SK-N-SH (cell line): ENCODE measurements around the gene DYRK3. TPM values are rescaled to one million over a fixed set of nuclear protein-coding genes. Genes with fewer than 3 reads are reported as not detected.

Experiments
- CTCF ChIA-PET: fragments of 300-600, 350-600 bp; formaldehyde crosslinking; extraction: SDS; loops from one replicate; lab custom pipeline; 2021; lab: Yijun Ruan, JAX
- POLR2A ChIA-PET: fragments of 350-600 bp; sonication (Branson Sonifier 250); formaldehyde crosslinking; extraction: SDS; loops from one replicate; lab custom pipeline; 2020; ENCODE audit warnings: antibody characterized with exemption, inconsistent platforms; lab: Yijun Ruan, JAX
- DNase-seq: peaks from one replicate; pipeline ENCODE4 v3.0.0; 2012
- H2AFZ ChIP-seq: fragments of 200-600 bp; sonication (generic); 2 replicates; pipeline ENCODE4 v1.8.1; 2016; ENCODE audit warnings: antibody characterized with exemption, mild to moderate bottlenecking, low read depth
- H3F3A ChIP-seq: fragments of 200-600 bp; sonication (generic); replicated peaks from 2 replicates; pipeline ENCODE3; 2016; ENCODE audit warnings: antibody characterized with exemption, mild to moderate bottlenecking; ENCODE audit not compliant: insufficient read depth
- H3K27ac ChIP-seq, 2 experiments: fragments of 200-500 bp in 1 of 2; fragments of 200-600 bp in 1 of 2; sonication (Bioruptor generic) in 1 of 2; sonication (generic), shearing (Covaris generic) in 1 of 2; 2 replicates each; pipeline versions ENCODE4 v1.5.1 to v1.6.1; 2014 to 2016; ENCODE audit warnings: low read depth in 2 of 2, inconsistent platforms in 1 of 2, low read length in 1 of 2, mild to moderate bottlenecking in 1 of 2, mixed read lengths in 1 of 2
- H3K27me3 ChIP-seq: fragments of 200-600 bp; sonication (generic), shearing (Covaris generic); 2 replicates; pipeline ENCODE4 v1.6.1; 2016; ENCODE audit warnings: mixed run types; ENCODE audit not compliant: insufficient read depth
- H3K36me3 ChIP-seq, 2 experiments: fragments of 200-500 bp in 1 of 2; fragments of 200-600 bp in 1 of 2; sonication (Bioruptor generic) in 1 of 2; sonication (generic) in 1 of 2; replicated peaks in 1 of 2; 2 replicates each; pipeline versions ENCODE3 to v1.5.1; 2014 to 2016; ENCODE audit warnings: low read length in 1 of 2, mild to moderate bottlenecking in 1 of 2; ENCODE audit not compliant: insufficient read depth in 2 of 2, control insufficient read depth in 1 of 2
- H3K4me1 ChIP-seq, 2 experiments: fragments of 200-500 bp in 1 of 2; fragments of 200-600 bp in 1 of 2; sonication (Bioruptor generic) in 1 of 2; sonication (generic), shearing (Covaris generic) in 1 of 2; 2 replicates each; pipeline versions ENCODE4 v1.5.1 to v1.6.1; 2014 to 2016; ENCODE audit warnings: low read depth in 1 of 2, low read length in 1 of 2, mixed run types in 1 of 2; ENCODE audit not compliant: insufficient read depth in 2 of 2, control insufficient read depth in 1 of 2
- H3K4me2 ChIP-seq: fragments of 200-600 bp; sonication (generic), shearing (Covaris generic); 2 replicates; pipeline ENCODE4 v1.6.1; 2017; ENCODE audit warnings: mixed run types
- H3K4me3 ChIP-seq, 2 experiments: fragments of 200-500 bp in 1 of 2; fragments of 200-600 bp in 1 of 2; sonication (Bioruptor generic) in 1 of 2; sonication (generic), shearing (Covaris generic) in 1 of 2; 2 replicates each; pipeline versions ENCODE4 v1.5.1 to v1.8.1; 2014 to 2016; ENCODE audit warnings: low read depth in 2 of 2, inconsistent platforms in 1 of 2, low read length in 1 of 2, mild to moderate bottlenecking in 1 of 2, mixed read lengths in 1 of 2, moderate library complexity in 1 of 2
- H3K79me2 ChIP-seq: fragments of 200-600 bp; sonication (generic); 2 replicates; pipeline ENCODE4 v1.8.1; 2017; ENCODE audit warnings: mild to moderate bottlenecking; ENCODE audit not compliant: insufficient read depth
- H3K9ac ChIP-seq: fragments of 200-600 bp; sonication (generic); 2 replicates; pipeline ENCODE4 v1.6.1; 2017; ENCODE audit warnings: mixed run types
- H3K9me2 ChIP-seq: fragments of 200-600 bp; sonication (generic); 2 replicates; pipeline ENCODE4 v1.6.1; 2017; ENCODE audit warnings: mixed run types
- H3K9me3 ChIP-seq: fragments of 200-600 bp; sonication (generic); 2 replicates; pipeline ENCODE4 v1.6.1; 2017; ENCODE audit warnings: mixed run types, mild to moderate bottlenecking, moderate library complexity
- H4K20me1 ChIP-seq: fragments of 200-600 bp; sonication (generic); 2 replicates; pipeline ENCODE4 v1.6.1; 2017; ENCODE audit warnings: mild to moderate bottlenecking, mixed run types; ENCODE audit not compliant: insufficient read depth
- CTCF ChIP-seq: fragments of 200-600 bp; sonication (generic); IDR thresholded peaks from 2 replicates; pipeline ENCODE4 v1.6.1; 2017; ENCODE audit warnings: antibody characterized with exemption, mild to moderate bottlenecking, moderate library complexity
- FOSL2 ChIP-seq: IDR thresholded peaks from 2 replicates; pipeline ENCODE4 v1.4.0; 2012; ENCODE audit warnings: low read depth, mild to moderate bottlenecking, moderate library complexity, borderline replicate concordance
- GATA2 ChIP-seq: sonication (generic); formaldehyde crosslinking; IDR thresholded peaks from 2 replicates; pipeline ENCODE4 v1.5.0; 2020; ENCODE audit warnings: mild to moderate bottlenecking, missing genetic modification reagents
- MEF2A ChIP-seq: IDR thresholded peaks from 2 replicates; pipeline ENCODE4 v1.4.0; 2012; ENCODE audit warnings: low read depth, borderline replicate concordance
- MXI1 ChIP-seq: IDR thresholded peaks from 2 replicates; pipeline ENCODE4 v1.6.1; 2012; ENCODE audit warnings: mild to moderate bottlenecking, low read depth, low read length, improper control_type of control experiment
- NFIC ChIP-seq: IDR thresholded peaks from 2 replicates; pipeline ENCODE4 v1.4.0; 2012; ENCODE audit warnings: borderline replicate concordance
- RAD21 ChIP-seq: IDR thresholded peaks from 2 replicates; pipeline ENCODE4 v1.6.1; 2012; ENCODE audit warnings: mild to moderate bottlenecking, low read length
- RCOR1 ChIP-seq: fragments of 150-350 bp; IDR thresholded peaks from 2 replicates; pipeline ENCODE4 v1.6.1; 2017; ENCODE audit warnings: antibody characterized with exemption, low read length
- RFX5 ChIP-seq: IDR thresholded peaks from 2 replicates; pipeline ENCODE4 v1.6.1; 2012; ENCODE audit warnings: mild to moderate bottlenecking, improper control_type of control experiment, low read length
- RXRA ChIP-seq: IDR thresholded peaks from 2 replicates; pipeline ENCODE4 v1.4.0; 2012; ENCODE audit warnings: low read depth, mild to moderate bottlenecking, borderline replicate concordance
- TAF1 ChIP-seq: IDR thresholded peaks from 2 replicates; pipeline ENCODE4 v1.6.1; 2012; ENCODE audit warnings: low read depth, mild to moderate bottlenecking, low read length, moderate library complexity, borderline replicate concordance
- TEAD4 ChIP-seq: IDR thresholded peaks from 2 replicates; pipeline ENCODE4 v1.4.0; 2012; ENCODE audit warnings: mild to moderate bottlenecking, borderline replicate concordance; ENCODE audit not compliant: insufficient read depth
- WGBS: methylation state at CpG from one replicate; pipeline ENCODE4 v1.1.6; 2017; ENCODE audit warnings: low lambda C conversion rate; 5-methylcytosine and 5-hydroxymethylcytosine counted together
- polyA plus RNA-seq, 3 experiments: library from polyadenylated mRNA; depleted of rRNA; stranded (reverse); fragments of >200 nt; gene quantifications; 2 replicates each; pipeline ENCODE4 v1.2.3, GENCODE V29; 2012
- TF ChIP-seq, protein P1 (sequence below): IDR thresholded peaks from 2 replicates; pipeline ENCODE4; 2012

DYRK3 gene
- polyA plus RNA-seq, 1 of the 3 experiments (the other 2 are of a cell fraction): 3.6 TPM

GRCh38 chr1:206596319-206596666 lies 39.0 kb upstream of the DYRK3 start:
- ChIA-PET CTCF (interaction anchor here (1.0 to 2.2 kb wide), 4 partner anchors 12 to 117 kb away, joined by 3 to 9 read pairs (median 4); partner anchors contain the start of gene EIF2D), POLR2A (no interaction called here)
- Histone ChIP-seq H3K4me1 (0 out of 4 replicates have a peak, but pooled peaks cover 0 to 1% of the 10 kb centered on the region in 2 experiments), H3K9me3 (no peaks in the 10 kb centered on the region), H2AFZ (no peak overlapping the region), H3K9ac (no peak overlapping the region), H3F3A (no peaks in the 10 kb centered on the region), H3K79me2 (no peaks in the 10 kb centered on the region), H3K4me3 (no peak overlapping the region), H3K27ac (no peak overlapping the region), H3K4me2 (no peak overlapping the region), H4K20me1 (no peaks in the 10 kb centered on the region), H3K9me2 (no peaks in the 10 kb centered on the region), H3K27me3 (no peaks in the 10 kb centered on the region), H3K36me3 (peaks cover 22 to 84% of the 10 kb centered on the region in 2 experiments)
- WGBS: 100% methylated on average over 1 of the region's 1 CpG
- TF ChIP-seq RFX5 (no peak), FOSL2 (no peak)
- DNase-seq: no peak

GRCh38 chr1:206600527-206600926 lies 34.8 kb upstream of the DYRK3 start:
- Histone ChIP-seq H3K36me3 (peaks cover 33 to 85% of the 10 kb centered on the region in 2 experiments), H4K20me1 (no peaks in the 10 kb centered on the region), H3K9me3 (no peaks in the 10 kb centered on the region), H3F3A (no peaks in the 10 kb centered on the region), H2AFZ (no peak overlapping the region), H3K27ac (no peak overlapping the region)
- no peak for DNase-seq
- ChIA-PET CTCF (interaction anchor here (0.8 to 5.1 kb wide), 6 partner anchors 9 to 110 kb away, joined by 4 to 26 read pairs (median 13); partner anchors contain the start of gene EIF2D), POLR2A (no interaction called here)
- TF ChIP-seq FOSL2 (no peak), TAF1 (no peak)
- TF ChIP-seq, all 33 proteins: peak for 0
- Histone ChIP-seq H3K4me2 (no peak overlapping the region), H3K27me3 (no peaks in the 10 kb centered on the region), H3K79me2 (no peaks in the 10 kb centered on the region), H3K9me2 (no peaks in the 10 kb centered on the region), H3K9ac (no peak overlapping the region), H3K4me3 (no peak overlapping the region), H3K4me1 (no peaks in the 10 kb centered on the region)
- 83% methylated on average over 3 of the region's 3 CpGs for WGBS

GRCh38 chr1:206604861-206605260 lies 30.5 kb upstream of the DYRK3 start:
- Histone ChIP-seq H3F3A (peaks cover 14% of the 10 kb centered on the region), H3K9me2 (no peaks in the 10 kb centered on the region), H3K4me2 (no peak overlapping the region), H3K9me3 (no peaks in the 10 kb centered on the region), H2AFZ (no peak overlapping the region), H3K9ac (no peak overlapping the region), H3K79me2 (peaks cover 2% of the 10 kb centered on the region; the same call in 1 of the 2 replicates), H3K36me3 (peaks cover 36 to 83% of the 10 kb centered on the region in 2 experiments), H3K27me3 (no peaks in the 10 kb centered on the region), H3K27ac (no peak overlapping the region), H3K4me3 (no peak overlapping the region), H3K4me1 (no peaks in the 10 kb centered on the region), H4K20me1 (no peaks in the 10 kb centered on the region)
- CTCF ChIA-PET: interaction anchor here (2.6 to 10.2 kb wide), 3 partner anchors 60 to 377 kb away, joined by 6 to 109 read pairs (median 12); no protein-coding TSS in a partner anchor
- no peak for DNase-seq
- POLR2A ChIA-PET: no interaction called here
- 82% methylated on average over 5 of the region's 5 CpGs for WGBS
- TF ChIP-seq MXI1 (no peak), RXRA (no peak), CTCF (no peak), RFX5 (no peak), RAD21 (no peak), FOSL2 (no peak), NFIC (no peak), RCOR1 (no peak), GATA2 (no peak), TEAD4 (no peak), MEF2A (no peak)
- TF ChIP-seq, protein P1, sequence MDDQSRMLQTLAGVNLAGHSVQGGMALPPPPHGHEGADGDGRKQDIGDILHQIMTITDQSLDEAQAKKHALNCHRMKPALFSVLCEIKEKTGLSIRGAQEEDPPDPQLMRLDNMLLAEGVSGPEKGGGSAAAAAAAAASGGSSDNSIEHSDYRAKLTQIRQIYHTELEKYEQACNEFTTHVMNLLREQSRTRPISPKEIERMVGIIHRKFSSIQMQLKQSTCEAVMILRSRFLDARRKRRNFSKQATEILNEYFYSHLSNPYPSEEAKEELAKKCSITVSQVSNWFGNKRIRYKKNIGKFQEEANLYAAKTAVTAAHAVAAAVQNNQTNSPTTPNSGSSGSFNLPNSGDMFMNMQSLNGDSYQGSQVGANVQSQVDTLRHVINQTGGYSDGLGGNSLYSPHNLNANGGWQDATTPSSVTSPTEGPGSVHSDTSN: no peak
- TF ChIP-seq, all 33 proteins: peak for 0
